Measurements from ENCODE around the gene CDH5. TPM values are rescaled to one million over a fixed set of nuclear protein-coding genes. Genes with fewer than 3 reads are reported as not detected.

Gene CDH5
- total RNA-seq, 1 experiment from 2014 or later, result not detected

DNA sequence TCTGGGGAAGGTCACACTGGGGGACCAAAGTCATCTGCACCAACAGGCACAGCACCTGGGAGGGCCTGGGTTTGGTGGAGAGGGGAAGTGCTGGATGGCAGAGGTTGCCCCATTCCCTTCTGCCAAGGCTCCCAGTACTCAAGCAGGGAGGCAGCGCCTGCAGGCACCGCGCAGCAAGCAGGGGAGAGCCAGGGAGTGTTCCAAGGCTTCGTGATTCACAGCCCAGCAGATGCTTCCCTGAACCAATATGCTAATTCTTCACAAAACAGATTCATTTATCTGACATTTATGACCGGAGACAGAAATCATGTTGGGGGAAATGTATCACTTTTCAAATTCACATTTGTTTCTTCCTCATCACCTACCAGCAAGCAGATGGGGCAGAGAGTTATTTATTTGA is 13.4 kb upstream of the CDH5 start:
- peak; percentile 13 for DNase-seq (ENCODE audit: low read depth)

DNA sequence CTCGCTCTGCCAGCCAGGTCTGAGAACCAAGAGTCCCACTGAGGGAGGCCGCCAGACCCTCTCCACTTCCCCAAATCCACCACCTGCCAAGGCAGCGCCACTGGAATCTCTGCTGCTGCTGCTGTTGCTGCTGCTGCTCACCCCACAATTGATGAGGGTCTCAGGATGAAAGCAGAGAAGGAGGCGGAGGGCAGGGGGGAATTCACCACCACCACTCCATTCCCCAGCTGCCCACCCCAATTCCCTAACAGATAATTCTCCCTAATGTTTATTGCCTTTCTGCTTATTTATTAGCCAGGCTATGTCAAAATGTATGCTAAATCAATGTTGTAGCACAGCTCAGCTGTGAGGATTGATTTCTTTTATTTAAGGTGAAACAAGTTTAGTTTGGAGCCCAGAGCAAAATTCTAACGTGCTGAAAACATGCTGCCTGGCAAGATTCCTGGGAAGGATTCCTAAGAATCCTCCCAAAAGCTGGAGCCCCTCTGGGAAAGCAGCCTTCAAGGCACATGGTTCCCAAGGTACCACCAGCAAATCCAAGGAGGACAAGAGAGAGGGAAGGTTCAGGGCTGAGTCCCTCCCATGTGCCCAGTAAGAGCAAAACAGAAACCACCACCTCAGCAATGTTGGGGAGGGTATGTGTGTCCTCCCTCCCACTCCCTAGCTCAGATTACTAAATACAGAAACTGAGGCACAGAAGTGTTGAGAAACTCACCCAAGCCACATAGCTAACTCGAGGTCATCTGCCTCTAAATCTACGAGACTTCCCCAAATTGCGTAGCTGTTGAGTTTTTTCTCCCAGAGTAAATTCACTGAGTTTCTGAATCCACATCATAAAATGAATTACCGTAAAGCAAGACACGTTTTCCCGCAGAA is 12.2 kb upstream of the CDH5 start:
- no peak for DNase-seq (ENCODE audit: low read depth)

DNA sequence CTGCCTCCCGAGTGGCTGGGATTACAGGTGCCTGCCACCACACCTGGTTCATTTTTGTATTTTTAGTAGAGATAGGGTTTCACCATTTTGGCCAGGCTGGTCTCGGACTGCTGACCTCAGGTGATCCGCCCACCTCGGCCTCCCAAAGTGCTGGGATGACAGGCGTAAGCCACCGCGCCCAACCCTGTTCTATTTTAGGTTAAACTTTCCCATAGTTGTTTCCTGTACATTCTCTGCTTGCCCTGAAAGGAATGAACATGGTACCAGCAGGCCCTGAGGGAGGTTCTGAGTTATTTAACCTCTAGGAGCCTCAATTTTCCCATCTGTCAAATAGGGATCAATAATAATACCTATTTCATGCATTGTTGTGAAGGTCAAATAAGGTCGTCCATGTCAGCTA is 11.0 kb upstream of the CDH5 start:
- no peak for DNase-seq (ENCODE audit: low read depth)

DNA sequence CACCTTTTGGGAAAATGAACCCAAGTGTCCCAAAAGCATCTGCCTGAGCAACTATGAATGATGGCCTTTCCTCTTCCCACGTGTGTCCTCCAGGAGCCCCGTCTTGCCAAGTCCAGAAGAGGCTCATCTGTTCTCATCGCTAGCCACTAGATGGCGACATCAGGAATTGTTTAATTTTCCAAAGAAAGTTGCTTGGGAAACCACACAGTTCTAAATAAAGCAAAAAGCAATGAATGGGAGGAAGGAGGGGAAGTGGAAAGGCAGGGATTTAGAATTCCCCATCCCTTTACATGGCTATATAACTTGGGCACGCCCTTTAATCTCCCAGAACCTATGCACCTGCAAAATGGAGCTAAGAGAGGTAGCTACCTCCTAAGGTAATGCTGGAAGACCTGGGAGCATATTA is 9.0 kb upstream of the CDH5 start:
- DNase-seq (ENCODE audit: low read depth), result peak; percentile 78

DNA sequence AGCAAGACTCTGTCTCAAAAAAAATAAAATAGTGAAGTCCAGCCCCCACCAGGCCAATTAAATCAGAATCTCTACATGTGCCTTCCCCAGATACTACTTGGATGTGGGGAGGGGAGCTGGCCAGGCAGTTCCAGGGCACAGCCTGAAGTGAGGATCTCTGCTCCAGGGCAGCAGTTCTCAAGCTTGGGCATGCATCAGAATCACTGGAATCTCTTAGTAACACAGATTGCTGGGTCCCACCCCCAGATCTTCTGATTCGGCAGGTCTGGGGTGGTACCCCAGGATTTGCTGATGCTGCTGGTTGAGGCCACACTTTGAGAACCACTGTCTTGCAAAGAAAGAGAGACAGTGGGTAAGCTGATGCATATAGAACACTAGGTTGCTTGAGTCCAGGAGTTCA is 8.3 kb upstream of the CDH5 start:
- DNase-seq (ENCODE audit: low read depth), result no peak

DNA sequence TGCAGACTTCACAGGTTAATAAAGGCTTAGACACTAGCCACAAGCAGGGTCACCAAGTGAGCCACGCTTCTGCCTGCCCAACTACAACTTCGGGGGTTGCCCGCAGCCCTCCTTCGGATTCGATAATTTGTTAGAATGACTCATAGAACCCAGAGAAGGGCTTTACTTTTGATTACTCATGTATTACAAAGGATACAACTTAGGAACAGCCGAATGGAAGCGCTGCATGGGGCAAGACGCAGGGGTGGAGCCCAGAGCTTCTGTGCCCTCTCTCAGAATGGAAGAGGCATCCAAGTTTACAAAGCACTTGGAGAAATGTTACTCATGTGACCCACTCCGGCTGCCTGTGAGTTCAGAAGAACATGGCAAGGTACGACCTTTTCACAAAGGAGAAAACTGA is 7.5 kb upstream of the CDH5 start:
- peak; percentile 71 for DNase-seq (ENCODE audit: low read depth)

DNA sequence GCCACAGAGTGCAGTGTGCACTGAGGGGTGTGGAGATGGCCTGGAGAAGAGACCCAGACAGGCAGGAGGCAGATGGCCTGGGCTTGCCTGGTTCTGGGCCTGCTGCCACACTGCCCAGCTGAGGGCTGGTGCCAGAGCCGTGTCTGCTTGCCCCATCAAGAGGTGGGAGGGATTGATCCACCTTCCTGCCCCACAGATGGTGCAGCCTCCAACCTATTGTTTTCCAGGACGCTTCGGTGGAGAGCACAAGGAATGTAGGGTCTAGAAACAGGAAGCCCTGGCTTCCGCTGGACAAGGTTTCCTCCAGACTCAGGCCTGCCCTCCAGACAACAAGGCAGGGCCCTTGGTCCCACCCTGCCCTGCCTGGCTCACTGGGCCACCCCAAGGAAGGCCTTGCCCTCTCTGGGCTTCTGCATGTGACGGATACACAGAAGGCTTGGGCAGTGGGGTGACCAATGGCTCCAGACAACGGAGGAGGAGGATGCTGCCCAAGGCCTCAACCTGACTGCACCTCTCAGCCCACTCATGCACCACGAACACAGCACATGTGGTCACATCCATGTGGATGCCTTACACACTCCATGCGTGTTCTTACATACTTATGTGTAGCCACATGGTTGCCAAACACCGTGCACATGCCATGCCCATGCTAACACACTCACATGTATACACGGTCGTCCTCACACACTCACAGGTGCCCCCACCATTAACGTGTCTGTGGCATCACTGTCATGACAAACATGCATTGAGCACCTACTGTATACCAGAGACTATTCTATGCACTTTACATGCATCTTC is 6.5 kb upstream of the CDH5 start:
- DNase-seq (ENCODE audit: low read depth), result peak; percentile 10

DNA sequence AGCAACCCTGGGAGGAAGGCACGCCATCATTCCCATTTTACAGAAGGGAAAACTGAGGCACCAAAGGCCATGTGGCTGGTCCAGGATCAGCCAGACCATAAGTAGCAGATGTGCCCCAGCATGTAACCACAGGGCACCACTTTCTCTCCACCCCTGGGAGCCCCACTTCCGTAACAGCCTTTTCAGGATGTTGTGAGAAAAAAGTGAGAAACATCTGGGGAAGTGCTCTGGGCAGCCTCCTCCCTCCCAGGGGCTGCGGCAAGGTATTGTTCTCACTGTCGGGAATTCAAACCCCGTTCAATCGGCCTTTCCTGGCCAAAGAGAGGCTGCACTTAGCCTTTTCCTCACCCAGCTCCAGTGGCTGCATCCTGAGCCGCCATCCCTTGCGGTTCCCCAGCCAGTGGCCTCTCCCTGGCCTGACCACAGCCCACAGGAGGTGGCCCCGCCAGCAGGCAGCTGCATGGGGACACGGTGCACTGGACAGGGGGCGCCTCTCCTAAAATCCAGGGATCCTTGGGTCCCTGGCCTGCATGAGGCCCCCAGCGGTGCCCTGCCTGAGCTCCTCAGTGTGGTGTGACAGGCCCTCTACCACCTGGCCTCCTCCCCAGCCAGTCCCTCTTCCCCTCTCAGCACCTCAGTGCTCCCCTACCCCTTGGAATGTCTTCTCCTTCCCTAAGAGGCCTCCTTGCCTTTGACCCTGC is 5.7 kb upstream of the CDH5 start:
- DNase-seq (ENCODE audit: low read depth), result no peak

DNA sequence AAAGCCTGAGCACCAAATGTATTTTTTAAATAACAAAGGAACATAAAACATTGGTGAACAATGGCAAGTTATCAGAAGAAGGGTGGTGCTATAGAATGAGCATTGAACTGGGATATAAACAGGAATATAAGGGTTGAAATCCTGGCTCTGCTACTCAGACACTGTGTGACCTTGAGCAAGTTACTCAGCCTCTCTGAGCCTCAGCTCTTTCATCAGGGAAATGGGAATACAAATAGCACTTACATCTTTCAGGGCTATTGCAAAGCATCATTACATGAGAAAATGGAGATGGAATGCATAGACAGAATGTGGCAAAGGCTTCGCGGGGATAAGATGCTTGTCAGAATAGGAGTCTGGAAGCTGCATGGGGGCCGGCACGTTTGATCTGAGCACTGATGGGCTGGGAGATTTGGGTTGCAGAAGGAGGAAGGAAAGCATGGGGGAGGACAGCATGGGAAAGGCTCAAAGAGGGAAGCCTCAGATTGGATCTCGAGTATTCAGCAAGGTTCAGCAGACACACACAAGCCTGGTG is 4.8 kb upstream of the CDH5 start:
- no peak for DNase-seq (ENCODE audit: low read depth)

DNA sequence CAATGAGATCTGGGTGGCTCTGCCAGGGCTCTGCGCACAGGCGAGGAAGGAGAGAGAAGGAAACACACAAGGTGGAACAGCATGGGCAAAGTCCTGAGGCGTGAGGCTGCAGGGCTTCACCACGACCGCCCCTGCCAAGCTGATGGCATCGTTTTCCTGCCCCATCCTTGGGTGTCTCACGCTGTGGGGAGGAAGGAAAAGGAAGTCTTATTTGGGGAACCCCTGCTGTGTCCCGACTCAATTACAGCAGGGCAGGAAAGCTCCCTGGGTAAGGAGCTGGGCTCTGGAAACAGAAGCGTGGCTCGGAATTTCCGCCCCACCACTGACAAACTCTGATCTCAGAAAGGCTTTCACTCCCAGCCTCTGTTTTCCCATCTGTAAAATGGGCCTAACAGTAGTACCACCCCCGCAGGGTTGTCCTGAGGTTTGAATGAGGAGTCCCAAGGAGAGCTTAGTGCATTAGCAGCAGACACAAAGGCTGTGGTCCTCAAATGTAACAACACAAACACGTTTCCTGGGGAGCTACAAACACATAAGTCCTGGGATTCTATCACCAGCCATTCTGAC is 3.2 kb upstream of the CDH5 start:
- no peak for DNase-seq (ENCODE audit: low read depth)

DNA sequence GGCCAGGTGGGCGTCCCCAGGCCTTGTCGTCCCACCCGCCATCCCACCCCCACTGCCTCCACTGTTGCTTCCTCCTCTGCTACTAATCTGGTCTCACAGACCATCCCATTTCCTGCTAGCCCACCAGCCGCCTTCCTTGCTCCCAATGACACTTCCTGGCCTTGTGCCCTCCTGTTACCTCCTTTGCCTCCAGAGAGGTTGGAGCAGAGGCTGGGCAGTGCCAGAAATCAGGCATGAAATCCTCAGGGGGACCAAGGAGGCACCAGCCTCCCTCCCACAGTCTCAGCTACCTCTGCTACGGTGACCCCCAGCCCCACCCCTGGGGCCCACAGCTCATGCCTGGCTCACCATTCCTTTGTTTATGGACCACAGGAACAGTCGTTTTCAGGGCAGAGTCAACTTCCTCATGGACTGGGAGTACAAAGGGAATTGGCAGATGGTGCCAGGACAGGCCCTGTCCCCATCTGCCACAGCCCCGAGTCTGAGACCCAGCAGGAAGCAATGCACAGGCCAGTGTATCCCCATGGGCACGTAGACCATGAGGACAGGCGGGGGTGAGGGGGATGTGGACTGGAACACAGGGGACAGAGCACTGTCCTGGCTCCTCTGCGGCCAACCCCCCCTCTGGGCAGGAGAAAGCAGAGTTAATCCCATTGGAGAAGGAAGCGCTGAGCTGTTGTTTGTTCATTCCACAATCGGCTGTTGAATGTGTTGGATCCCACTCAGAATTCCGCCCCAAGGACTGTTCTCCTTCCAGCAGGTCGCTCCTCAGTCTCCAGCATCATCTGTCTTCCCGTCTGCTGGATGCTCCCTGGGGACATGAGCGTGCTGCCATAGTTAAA is 2.2 kb upstream of the CDH5 start:
- DNase-seq (ENCODE audit: low read depth), result peak; percentile 19

DNA sequence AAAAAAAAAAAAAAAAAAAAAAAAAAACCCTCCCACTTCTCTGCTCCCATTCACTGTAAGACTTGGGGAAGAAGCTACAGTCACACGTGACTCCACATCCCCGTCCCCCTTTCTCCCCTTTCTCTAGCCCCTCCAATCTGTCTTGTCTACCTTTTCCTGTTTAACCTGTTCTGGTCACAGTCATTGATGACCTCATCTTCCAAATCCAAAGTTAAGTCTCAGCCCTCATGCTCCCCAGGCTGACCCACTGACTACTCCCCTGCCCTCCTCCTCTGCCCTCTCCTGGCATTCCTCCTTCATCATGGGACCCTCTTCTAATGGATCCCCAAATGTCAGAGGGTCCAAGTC is 1.6 kb upstream of the CDH5 start:
- DNase-seq (ENCODE audit: low read depth), result no peak

DNA sequence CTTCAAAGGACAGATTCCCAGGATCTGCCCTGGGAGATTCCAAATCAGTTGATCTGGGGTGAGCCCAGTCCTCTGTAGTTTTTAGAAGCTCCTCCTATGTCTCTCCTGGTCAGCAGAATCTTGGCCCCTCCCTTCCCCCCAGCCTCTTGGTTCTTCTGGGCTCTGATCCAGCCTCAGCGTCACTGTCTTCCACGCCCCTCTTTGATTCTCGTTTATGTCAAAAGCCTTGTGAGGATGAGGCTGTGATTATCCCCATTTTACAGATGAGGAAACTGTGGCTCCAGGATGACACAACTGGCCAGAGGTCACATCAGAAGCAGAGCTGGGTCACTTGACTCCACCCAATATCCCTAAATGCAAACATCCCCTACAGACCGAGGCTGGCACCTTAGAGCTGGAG is 840 bp upstream of the CDH5 start:
- DNase-seq (ENCODE audit: low read depth), result peak; percentile 26

DNA sequence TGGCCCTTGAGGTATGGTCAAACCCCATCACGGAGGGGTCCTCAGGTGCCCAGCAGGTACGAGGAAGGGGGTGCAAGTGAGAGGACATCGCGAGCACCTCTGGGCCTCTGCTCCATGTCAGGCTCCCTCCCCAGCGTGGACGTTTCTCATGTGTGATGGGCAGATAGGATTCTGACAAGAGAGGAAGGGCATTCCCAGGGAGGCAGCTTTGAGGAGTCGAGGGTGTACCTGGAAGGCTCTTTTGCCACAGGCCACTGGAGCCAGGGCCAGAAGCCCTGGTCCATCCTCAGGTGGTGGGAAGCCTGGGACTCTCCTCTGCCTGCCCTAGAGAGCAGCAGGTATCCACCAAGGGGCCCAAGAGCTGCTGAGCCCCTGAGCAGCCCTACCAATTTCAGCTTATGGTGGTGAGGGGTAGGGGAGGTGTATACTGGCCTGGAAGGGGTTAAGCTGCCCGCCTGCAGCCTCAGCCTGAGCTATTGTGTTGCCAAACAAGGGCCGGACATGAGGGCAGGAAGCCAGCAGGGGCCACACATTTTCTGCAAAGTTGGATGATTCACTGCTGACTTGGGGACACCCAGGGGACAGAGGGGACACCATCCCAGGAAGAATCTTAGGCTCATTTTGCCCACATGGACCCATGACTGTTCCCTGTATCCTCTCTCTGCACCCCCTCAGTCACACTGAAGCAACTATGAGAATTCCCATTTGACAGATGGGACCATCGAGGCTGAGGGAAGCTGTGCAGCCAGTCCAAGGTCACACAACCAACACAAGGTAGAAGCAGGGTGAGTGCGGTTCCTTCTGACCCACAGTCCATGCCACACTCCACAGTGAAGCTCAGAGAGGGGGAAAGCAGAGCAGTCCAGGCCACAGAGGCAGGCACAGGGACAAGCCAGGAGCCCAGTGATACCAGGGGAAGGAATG is 1.7 kb downstream of the CDH5 start:
- no peak for DNase-seq (ENCODE audit: low read depth)

DNA sequence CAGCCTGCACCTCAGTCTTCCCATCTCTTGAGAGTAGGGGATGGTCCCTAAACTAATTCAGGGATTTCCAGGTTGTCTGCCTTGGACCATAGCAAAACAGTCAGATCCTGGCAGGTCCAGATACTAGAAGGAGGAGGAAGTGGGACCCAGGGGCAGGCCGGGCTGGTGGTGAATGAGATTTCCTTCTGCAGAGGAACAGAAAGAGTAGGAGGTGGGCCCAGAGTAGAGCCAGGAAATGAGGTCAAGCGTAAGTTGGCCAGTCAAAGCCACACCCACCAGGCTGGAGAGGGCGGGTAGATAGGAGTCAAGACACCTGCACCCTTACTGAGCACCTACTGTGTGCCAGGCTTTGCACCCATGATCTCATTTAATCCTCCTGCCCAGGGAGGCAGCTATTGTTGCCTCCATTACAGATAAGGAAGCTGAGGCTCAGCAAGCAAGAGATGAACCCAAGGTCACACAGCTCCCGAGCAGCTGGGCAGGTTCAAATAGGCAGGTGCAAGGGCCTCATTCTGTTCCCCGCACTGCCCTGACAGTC is 2.6 kb downstream of the CDH5 start:
- DNase-seq (ENCODE audit: low read depth), result no peak

DNA sequence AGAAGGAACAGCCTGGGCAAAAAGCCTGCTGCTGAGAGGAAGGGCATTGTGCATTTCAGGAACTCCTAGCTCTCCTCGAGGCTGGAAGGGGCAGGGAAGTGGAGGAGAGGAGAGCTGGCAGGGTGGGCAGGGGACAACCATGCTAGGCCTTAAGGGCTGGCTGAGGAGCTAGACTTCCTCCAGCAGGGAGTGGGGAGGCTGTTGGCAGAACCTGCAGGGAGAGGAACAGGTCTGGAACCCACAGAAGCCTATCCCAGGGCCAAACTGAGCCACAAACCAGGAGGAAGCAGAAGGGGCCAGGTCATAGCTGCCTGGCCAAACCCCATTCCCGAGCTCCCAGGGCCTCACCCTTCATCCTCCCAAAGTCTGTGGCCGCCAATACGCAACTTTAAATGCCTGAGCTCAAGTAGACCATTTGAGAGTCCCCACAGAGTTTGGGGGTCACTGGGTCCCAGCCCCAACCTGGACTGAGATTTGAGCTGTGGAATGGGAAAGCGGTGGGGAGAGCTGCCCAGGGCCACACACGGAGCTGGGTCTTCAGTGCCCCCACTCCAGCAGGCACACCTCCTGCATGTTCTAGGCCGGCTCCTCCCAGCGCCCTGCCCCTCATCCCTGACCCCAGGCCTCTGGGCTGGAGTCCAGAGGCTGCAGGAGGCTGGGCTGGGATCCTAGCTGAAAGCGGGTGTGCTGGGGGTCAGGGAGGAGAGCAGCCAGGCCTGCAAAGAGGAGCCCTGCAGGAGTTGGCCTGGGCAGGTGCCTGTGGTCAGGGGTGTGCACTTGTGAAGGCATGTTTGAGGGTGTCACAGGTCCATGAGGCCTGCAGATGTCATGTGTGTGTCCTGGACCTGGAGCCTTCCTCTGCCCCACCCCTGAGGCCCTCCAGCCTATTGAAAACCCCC is 4.5 kb downstream of the CDH5 start:
- no peak for DNase-seq (ENCODE audit: low read depth)

DNA sequence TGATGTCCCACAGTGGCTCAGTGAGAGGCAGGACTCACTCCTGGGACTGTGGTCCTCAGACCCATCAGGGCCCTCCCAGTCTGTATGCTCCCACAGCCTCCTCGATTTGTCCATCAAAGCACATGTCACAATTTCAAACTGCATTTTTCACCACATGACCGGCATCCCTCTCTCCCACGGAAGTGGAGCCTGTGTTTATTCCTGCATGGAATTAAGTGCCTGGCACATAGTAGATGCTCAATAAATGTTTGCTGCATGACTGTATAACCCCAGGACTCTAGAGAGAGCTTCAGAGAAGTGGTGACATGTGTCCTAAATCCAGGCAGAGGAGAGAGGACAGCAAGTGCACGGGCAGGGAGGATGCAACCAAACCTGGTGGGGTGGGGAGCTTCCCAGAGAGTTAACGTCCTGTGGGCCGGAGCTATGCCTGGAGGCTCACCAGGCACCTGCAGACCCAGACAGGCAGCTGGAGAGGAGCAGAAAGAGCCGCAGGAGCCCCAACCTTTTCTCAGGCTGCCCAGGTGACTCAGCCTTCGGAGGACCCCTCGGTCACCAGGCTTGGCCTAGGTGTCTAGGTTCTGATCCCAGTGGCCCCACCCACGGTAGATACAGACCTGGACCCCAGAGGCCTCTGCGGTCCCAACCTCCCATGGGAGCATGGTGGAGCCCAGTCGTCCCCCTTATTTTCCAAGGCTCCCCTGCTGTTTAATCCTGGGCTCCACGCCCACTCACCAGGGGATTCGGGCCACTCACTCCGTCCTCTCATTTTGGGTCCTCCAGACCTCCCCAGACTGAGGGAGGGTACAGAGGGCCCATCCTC is 5.8 kb downstream of the CDH5 start:
- no peak for DNase-seq (ENCODE audit: low read depth)

DNA sequence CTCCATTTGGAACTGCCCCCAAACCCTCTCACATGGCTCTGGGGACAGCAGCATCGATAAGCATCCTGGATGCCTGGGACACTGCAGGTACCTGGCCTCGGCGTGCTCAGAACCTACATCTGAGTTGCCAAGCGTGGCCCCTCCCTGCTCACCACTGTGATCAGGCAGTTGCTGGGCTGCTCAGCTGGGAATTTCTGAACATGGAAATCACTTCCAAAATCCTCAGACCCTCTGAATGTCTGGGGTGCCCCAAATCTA is 6.3 kb downstream of the CDH5 start:
- DNase-seq (ENCODE audit: low read depth), result no peak
